Sciatic nerve (tissue), 2 donors: ENCODE data around the gene POC1A. TPM values are rescaled to one million over a fixed set of nuclear protein-coding genes. Genes with fewer than 3 reads are reported as not detected.

Experiments used
- ATAC-seq: fragments of 200-7000 bp; cut with Tn5 transposase; one replicate; pipeline ENCODE4 v1.9.1; 2020; ENCODE audit warnings: mild to moderate bottlenecking, moderate library complexity
- DNase-seq: peaks from one replicate; pipeline ENCODE4 v3.0.0-alpha.2; 2020; ENCODE audit warnings: low spot score
- intact Hi-C: fragments of 100-400 bp; cut with DNase I; formaldehyde crosslinking; loops from one replicate; pipeline ENCODE4 v1.14.2; 2022
- total RNA-seq: library from RNA; stranded (reverse); fragmentation: NEBNext Ultra II Directional; extraction: Animal tissue kit (Norgen Biotek cat#: 25700); gene quantifications from one replicate; pipeline ENCODE4 v1.2.1, GENCODE V29; 2021
- donor health status: DM: no; HTN: no; CAD: no.
- donor health status: DM: no; HTN: no; CAD: no.

POC1A gene
- total RNA-seq, 1 donor from 2014 or later: 2.1 TPM

DNA sequence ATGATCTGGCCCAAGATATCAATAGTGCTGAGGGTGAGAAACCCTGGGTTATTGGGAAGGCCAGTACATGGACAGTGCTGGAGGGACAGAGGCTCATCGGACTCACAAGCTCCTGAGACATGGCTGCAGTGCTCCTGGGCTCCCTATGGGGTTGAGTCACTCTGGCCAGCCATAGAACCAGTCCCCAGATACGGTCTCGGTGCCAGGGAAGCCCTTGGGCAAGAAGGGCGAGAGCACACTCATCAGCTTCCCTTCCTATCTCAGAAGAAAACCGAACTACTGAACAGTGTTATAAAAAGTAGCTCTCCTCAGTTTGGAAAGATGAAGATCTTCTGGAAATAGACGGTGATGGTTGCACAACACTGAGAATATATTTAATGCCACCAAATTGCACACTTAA lies 34.4 kb downstream of the POC1A start:
- no peak for ATAC-seq
- intact Hi-C loops: loop anchor here (10.0 kb wide), 1 partner anchor 45 kb away; no protein-coding TSS in a partner anchor
- no peak for DNase-seq

DNA sequence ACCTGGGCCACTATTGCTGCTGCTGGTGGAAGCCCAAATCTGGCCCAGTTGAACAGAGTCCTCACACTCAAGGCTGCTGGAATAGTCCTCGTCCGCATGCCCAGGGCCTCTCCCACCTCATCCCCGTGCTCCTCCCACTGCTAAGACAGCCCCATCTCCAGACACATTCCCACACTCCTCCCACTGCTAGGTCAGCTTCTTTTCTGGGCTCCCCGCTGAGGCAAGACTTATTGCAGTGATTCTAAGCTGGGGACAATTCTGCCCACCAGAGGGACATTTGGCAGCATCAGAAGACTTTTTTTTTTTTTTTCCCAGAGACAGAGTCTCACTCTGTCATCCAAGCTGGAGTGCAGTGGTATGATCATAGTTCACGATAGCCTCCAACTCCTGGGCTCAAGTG lies 35.1 kb downstream of the POC1A start:
- DNase-seq: no peak

DNA sequence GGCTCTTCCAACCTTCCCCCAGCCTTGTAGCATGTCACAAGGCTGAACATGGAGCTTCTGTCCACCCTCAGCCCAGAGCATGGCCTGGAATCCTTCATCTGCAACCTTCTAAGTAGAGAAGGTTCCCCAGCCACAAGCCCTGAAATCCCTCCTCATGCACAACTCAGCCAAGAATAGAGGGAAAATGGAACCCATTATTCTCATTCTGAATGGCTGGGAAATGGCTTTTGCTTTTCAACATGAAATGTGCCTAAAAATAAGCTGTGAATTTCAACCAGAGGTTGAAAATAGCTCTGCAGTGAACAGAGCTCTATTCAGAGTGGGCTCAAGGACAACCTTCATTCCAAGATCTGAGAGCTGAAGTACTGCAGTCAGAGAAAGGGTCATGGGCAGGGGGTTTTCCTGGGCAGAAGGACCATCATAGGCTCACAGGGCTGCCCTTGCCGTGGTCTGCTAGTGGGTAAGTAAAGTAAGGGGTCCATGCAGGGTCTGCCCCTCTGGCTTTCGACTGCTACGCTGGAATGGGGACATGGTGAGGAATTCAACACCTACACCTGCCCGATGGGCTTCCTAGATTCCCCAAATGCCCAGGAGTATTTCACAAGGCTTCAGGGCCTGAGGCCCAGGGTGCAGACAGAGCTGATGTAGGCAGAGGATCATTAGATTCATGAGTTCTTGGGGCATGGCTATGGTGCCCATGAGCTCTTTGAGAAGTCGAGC lies 35.9 kb downstream of the POC1A start:
- intact Hi-C loops: no loop called here
- ATAC-seq: no peak

More for the DNA sequence above, 35.1 kb downstream of the POC1A start:
- intact Hi-C loops: no loop called here
- no peak for ATAC-seq

DNA sequence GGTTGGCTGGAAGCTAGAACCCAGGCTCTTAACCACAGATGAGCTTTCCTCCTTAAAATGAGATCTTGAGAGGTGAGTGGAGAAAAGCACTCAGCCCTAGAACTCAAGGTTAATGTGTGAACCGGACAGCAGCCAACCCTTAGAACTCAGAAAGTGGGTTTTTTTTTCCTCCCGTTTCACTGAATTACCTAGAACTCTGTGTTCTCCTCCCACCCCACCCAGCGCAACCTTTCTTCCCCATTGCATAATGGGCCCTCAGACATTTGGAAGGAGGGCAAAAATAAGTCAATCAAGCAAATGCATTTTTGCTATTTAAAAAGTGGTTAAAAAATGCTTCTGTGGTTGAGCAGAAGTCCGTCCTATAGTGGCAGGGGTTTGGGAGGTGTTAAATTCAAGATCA lies 36.7 kb downstream of the POC1A start:
- intact Hi-C loops: no loop called here
- ATAC-seq (no peak), DNase-seq (no peak)

More for the DNA sequence above, 35.9 kb downstream of the POC1A start:
- DNase-seq: no peak

DNA sequence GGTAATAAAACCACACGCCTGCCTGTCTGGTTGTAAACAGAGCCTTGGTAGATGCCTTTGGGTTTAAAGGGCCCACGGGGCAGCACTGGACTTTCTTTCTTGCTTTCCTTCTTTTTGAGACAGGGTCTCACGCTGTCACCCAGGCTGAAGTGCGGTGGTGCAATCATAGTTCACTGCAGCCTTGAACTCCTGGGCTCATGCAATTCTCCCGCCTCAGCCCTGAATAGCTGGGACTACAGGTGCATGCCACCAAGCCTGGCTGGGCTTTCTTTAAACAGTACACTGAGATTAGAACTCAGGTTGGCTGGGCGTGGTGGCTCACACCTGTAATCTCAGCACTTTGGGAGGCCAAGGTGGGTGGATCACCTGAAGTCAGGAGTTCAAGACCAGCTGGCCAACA lies 42.2 kb downstream of the POC1A start:
- DNase-seq (no peak), ATAC-seq (no peak)
- intact Hi-C loops: no loop called here

DNA sequence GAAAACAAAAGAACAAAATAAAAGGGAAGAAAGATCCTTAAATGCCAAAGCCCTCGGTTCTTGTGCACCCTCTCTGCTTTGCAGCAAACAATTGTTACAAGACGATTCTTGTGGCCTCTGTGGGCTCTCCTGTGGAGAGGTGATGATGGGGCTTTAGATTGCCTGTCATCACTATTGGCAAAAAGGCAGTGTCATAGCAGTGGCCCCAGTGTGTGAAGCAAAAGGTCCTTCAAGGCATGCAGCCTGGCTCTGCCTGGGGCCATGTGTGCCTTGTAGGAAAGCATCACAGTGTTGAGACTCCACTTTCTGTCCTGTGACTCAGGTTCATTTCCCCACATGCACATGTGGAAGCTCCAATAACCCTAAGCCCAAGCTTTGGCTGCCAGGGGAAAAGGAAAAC lies 43.7 kb downstream of the POC1A start:
- intact Hi-C loops: no loop called here
- ATAC-seq (no peak), DNase-seq (no peak)

DNA sequence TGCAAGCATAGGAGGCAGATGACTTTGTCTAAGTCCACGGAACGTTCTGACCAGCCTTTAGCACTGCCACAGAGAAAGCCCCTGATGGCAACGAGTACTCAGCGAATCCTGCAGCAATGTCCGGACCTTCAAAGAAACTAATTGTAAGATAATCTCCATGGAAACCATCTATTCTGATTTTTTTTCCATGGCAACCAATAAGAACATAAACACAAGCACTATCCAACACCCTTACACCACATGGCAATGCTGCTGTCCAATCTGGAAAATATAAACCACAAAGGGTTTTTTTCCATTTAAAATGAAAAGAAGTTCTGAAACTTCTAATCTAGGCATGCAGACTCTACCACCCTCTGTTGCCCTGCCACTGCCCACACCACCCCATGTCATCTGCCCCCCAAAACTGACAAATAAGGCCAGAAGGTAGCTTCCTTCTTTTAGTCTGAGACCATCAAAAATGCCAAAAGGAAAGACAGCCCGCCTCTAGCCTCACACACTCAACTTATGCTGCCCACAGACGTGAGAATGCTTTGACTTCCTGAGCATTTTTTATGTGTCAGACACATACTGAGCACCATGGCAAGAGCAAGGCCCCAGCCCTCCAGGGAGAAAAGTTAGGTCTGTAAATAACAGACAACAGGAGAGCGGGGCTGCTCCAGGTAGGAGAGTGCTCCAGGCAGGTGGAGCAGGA lies 44.5 kb downstream of the POC1A start:
- ATAC-seq (no peak), DNase-seq (no peak)
- intact Hi-C loops: no loop called here

DNA sequence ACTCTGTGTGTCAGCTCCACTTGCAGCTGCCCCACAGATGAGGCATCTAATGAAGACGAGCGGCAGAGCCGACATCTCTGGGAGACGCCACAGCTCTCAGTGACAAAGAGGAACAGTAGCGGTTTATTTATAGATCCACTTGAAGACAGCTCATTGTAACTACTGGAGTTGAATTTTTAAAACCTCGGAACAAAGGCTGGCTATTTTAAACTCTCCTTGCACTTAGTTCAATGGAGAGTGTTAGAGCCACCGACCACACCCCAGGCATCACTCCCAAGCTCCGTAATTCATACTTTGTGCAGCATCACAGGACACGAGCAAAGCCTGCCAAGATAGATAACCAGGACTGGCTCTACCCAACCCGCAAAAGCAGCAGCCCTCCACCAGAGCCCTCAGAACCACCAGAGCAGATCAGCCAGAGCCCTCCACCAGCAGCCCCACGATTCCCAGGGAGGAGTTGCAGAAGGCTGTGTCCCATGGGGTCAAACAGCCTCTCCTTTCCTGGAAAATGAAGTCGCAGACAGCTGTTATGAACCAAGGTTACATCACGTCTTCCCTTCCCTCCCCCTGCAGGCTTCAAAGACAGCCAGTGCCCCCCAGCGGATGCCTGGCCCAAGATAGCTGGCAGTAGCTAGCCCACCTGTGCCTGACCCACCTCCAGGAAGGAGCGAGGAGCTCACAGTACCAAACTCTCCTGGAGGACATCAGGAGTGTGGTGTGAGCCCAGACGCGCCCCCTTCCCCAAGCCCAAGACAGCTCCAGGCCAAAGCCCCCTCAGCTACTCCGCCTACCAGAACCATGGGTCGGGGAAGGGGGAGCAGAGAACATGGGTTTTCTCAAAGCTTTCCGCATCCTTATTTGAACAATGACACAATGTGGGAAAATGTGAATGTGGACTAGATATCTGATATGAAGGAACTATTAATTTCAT lies 45.7 kb downstream of the POC1A start:
- ATAC-seq: peak; percentile 87
- DNase-seq: no peak
- intact Hi-C loops: no loop called here

DNA sequence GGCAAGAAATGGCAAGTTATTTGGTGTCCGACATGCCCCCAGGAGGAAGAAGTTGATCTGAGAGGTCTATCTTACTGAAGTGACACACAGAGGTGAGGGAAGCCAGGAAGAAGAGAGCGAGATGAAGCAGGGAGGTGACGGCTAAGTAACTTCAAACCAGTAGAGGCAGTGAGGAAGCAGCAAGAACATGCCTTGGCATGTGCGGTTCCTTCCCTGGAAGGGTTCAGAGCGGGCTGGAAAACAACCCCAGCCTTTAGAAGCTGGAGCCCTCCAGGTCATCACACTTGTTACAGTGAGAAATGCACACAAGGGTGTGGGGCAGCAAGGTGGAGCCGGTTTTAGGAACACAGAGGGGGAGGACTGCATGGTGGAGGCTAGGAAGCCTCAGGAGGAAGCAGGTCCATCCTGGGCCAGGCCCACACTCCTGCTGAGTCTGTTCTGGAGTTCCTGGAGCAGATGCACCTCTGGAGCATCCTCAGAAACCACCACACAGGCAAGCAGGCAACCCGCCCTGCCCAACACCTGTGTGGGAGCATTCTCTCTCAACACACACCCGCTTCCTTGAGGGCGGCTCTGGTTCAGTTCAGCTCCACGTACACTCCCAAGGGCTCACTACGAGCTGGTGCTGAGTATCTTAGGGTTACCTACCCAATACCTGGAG lies 47.1 kb downstream of the POC1A start:
- DNase-seq: no peak
- intact Hi-C loops: no loop called here
- ATAC-seq: no peak

DNA sequence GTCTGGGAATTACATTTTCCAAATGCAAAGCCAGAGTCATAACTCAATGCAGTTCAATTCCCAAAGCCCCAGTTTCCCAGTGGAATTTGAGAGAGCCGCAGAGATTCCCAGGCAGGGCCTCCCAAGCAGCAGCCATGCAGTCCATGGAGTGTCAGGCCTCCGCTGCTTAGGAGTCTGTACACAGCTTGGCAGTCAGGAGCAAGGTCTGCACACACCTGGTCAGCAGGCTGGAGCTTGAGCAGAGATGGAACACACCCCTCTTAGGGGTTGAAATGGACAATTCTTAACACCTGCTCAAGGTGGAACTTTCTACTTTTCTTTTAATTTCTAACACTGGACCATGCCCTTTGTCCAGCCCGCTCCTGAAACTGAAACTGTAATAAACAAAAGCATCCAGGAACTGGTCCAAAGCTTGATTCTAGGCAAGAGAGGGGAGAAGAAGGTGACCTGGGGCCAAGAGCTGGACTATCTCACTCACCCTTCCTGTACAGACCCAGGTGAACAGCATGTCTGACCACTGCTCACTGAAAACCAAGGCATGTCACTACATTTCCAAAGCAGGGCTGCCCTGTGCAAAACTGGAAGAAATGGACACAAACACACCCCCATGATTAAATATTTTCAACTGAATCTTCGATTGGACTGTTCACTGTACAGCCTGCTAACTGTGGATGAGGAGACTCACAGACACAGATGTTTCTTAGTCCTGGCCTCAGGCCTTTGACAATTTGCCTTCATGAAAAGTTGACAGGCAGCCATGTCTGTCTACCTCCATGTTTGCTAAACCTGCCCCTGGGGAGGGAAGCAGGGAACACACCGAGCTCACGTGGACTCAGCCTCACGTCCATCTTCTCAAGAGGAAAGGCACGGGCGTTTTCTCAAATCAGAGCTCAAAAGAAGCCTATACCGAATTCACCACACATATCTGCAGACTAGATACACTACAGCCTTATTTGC lies 49.3 kb downstream of the POC1A start:
- ATAC-seq (no peak), DNase-seq (no peak)
- intact Hi-C loops: no loop called here

DNA sequence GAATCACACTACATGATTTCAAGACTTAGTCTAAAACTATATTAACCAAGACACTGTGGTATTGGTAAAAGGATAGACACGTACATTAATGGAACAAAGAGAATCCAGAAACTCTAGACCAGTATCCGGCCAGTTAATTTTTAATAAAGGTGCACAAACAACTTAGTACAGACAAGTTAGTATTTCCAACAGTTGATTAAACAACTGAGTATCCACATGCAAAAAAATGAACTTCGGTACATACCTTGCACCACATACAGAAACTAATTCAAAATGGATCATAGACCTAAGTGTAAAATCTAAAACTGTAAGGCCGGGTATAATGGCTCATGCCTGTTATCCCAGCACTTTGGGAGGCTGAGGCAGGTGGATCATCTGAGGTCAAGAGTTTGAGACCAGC lies 51.3 kb downstream of the POC1A start:
- ATAC-seq (no peak), DNase-seq (no peak)
- intact Hi-C loops: no loop called here

DNA sequence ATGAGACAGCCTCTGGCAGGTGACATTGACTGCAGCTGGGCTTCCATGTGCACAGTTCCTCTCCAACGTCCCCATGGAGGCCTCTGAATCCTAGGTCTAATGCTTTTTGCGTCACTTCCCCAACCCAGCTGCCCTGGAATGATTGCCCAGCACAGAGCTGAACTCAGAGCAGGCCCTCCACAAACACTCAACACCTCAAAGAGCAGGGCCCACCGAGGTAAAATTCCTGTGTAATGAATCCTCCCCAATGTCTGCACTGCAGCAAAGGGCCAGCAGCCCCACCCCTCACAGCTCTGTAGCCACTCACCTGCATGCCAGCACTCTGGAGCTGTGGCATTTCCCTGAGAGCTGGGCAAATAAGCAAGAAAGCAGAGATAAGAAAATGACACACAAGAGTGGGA lies 55.2 kb downstream of the POC1A start:
- intact Hi-C loops: no loop called here
- no peak for ATAC-seq
- DNase-seq: no peak

DNA sequence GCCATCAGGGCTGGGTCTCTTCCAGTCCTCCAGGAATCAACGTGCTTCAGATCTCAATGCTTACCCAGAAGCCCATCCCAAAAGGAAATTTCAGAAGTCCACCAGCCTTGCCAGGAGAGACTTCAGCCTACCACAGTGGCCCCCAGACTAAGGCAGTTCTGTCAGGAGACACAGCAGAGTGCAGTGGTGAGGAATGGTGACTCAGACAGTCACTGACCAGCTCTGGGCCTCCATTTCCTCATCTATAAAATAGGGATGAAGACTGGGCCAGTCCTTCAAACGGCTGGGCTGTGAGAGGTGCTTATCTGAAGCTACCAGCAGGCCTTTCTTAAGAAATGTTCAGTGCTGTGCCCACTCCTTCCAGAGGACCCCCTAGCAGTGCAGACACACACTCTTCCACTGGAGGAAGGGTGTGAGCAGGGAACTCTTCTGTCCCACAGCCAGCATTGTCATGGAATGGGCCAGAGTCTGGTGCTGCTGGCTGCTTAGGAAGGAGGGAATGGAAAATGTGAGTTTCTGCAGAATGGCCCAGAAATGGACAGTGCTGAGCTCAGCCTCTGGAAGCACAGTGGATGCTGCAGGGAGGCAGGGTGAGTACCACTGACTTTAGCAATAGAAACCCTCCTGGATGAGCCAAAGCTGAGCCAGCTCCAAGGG lies 56.2 kb downstream of the POC1A start:
- ATAC-seq: peak; percentile 16
- intact Hi-C loops: no loop called here
- no peak for DNase-seq

DNA sequence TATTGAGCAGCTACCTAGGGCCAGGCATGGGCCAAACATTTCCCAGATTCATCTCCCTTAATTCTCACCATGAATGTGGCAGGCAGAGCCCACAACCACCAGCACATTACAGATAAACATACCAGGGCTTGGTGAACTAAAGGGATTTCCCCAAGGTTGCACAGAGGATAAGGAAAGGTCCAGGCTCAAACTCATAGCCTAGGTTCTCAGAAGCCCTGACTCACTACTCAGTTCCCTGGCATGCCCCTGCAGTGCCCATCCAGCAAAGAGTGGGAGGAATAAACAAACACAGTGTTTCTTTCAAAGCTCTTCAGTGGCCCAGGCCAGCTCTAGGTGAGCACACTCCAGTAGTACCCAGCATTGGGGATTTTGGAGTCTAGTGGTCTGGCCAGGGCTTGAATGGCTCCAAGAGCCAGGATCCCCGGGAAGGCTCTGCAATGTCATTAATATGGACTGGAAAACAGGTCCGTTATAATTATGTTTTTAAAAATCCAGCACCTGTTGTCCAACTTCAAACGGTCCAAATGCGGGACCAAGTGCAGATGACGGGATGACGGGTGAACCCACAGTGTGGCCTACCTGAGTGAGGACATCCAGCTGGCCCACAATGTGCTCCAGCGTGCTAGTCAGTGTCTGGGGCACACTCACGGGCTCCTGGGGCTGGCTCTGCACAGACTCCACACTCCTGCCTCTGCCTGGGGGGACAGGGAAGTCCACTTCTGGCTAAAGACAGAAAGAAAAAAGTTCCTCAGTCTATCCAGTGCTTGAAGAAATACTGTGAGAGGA lies 58.0 kb downstream of the POC1A start:
- intact Hi-C loops: no loop called here
- ATAC-seq: no peak
- DNase-seq: no peak

DNA sequence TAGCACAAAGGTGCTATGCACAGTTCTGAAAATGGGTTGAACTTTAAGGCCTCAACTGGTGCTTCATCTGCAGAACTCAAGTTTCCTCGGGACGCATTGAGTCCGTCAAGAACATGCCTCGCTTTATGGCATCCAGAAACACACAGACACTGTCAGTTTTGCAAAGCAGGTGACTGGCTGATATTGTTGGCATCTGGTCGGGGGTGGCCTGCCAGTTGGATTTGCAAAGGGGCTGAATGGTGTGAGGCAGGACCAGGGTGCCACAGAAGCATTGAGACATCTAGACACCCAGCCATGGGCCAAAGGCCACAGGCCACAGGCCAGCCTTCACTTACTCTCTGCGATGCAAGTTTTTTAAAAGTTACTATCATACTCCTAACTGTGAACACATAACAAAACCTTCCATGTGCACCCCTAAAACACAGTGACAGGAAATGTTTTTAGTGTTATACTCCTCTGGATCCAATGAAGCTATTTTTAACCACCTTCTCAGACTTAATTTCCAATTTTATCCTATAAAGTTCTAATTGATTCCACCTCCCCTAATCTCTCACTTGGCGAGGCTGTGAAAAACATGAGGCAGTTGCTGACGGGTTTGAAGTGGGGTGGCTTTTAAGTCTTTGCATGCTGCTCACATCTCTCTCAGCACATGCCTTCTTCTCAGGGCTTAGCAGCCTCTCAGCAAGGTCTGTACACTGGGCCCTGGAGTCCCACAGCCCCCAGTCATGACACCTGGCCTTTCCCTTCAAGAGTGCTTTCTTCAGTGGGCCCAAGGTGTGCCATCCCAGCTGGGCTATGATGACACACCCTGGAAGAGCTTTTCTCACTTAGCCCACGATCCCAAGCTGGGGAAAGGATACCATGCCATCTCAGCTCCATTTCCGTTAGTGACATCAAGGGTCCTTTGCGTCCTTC lies 59.4 kb downstream of the POC1A start:
- no peak for DNase-seq
- intact Hi-C loops: no loop called here
- ATAC-seq: no peak
